GM23338 (cell line): ENCODE results near the gene MUL1. TPM values are rescaled to one million over a fixed set of nuclear protein-coding genes. Genes with fewer than 3 reads are reported as not detected.

Experiments used
- ATAC-seq: fragments of 200-7000 bp; cut with Tn5 transposase; 3 replicates; pipeline ENCODE4 v1.9.1; 2020
- DNase-seq: peaks from one replicate; pipeline ENCODE4 v3.0.0-alpha.2; 2015; ENCODE audit warnings: low spot score
- H2AFZ ChIP-seq: fragments of 200-600 bp; sonication (generic); 2 replicates; pipeline ENCODE4 v1.8.0; 2016; ENCODE audit warnings: antibody characterized with exemption, mild to moderate bottlenecking, moderate library complexity
- H3F3A ChIP-seq: fragments of 200-600 bp; sonication (generic); replicated peaks from 2 replicates; pipeline ENCODE4 v1.8.0; 2017; ENCODE audit warnings: antibody characterized with exemption, mixed run types, low read depth
- H3K27ac ChIP-seq: fragments of 200-600 bp; sonication (generic); 2 replicates; pipeline ENCODE4 v1.6.1; 2016; ENCODE audit warnings: low read depth
- H3K27me3 ChIP-seq: fragments of 200-600 bp; sonication (generic); 2 replicates; pipeline ENCODE4 v1.8.0; 2016; ENCODE audit warnings: mild to moderate bottlenecking, mixed run types, moderate library complexity; ENCODE audit not compliant: insufficient read depth
- H3K36me3 ChIP-seq: fragments of 200-600 bp; sonication (generic); 2 replicates; pipeline ENCODE4 v1.8.0; 2016; ENCODE audit warnings: mild to moderate bottlenecking; ENCODE audit not compliant: insufficient read depth
- H3K4me1 ChIP-seq: fragments of 200-600 bp; sonication (generic); 2 replicates; pipeline ENCODE4 v1.8.0; 2016; ENCODE audit warnings: mild to moderate bottlenecking, moderate library complexity; ENCODE audit not compliant: insufficient read depth
- H3K4me2 ChIP-seq: fragments of 200-600 bp; sonication (generic); 2 replicates; pipeline ENCODE4 v1.7.1; 2017; ENCODE audit warnings: mixed run types
- H3K4me3 ChIP-seq: fragments of 200-600 bp; sonication (generic); 2 replicates; pipeline ENCODE4 v1.6.1; 2016; ENCODE audit warnings: mixed run types
- H3K79me2 ChIP-seq: fragments of 200-600 bp; sonication (generic); replicated peaks from 2 replicates; pipeline ENCODE4 v1.8.0; 2017; ENCODE audit warnings: mild to moderate bottlenecking; ENCODE audit not compliant: insufficient read depth
- H3K9me2 ChIP-seq: fragments of 200-600 bp; sonication (generic); 2 replicates; pipeline ENCODE4 v1.8.0; 2017; ENCODE audit not compliant: insufficient read depth
- H4K20me1 ChIP-seq: fragments of 200-600 bp; sonication (generic); replicated peaks from 2 replicates; pipeline ENCODE4 v1.8.0; 2017; ENCODE audit warnings: mild to moderate bottlenecking; ENCODE audit not compliant: insufficient read depth
- H3K27ac Mint-ChIP-seq: 2 replicates; pipeline ENCODE4 v1.8.0; 2020; ENCODE audit warnings: inconsistent platforms, mild to moderate bottlenecking, moderate library complexity, mixed read lengths
- H3K27me3 Mint-ChIP-seq: 3 replicates; pipeline ENCODE4 v1.8.0; 2022; ENCODE audit warnings: low read depth, mild to moderate bottlenecking, moderate library complexity, mixed read lengths, inconsistent platforms; ENCODE audit not compliant: insufficient read depth, poor library complexity
- H3K36me3 Mint-ChIP-seq: 3 replicates; pipeline ENCODE4 v1.8.0; 2021; ENCODE audit warnings: low read depth, mild to moderate bottlenecking, inconsistent platforms, moderate library complexity, mixed read lengths
- H3K4me1 Mint-ChIP-seq: 3 replicates; pipeline ENCODE4 v1.8.0; 2020; ENCODE audit warnings: mild to moderate bottlenecking, inconsistent platforms, mixed read lengths
- H3K4me3 Mint-ChIP-seq: 3 replicates; pipeline ENCODE4 v1.8.0; 2021; ENCODE audit warnings: moderate library complexity, mild to moderate bottlenecking, inconsistent platforms, mixed read lengths
- H3K9me3 Mint-ChIP-seq: 3 replicates; pipeline ENCODE4 v1.8.0; 2020; ENCODE audit warnings: moderate library complexity, mild to moderate bottlenecking, inconsistent platforms, mixed read lengths
- CREB1 ChIP-seq: fragments of 250-450 bp; sonication (Bioruptor Pico); IDR thresholded peaks from 2 replicates; pipeline ENCODE4 v1.5.0; 2020; ENCODE audit warnings: low read depth, mild to moderate bottlenecking, moderate library complexity
- EZH2 ChIP-seq: fragments of 200-600 bp; sonication (generic); IDR thresholded peaks from one replicate; pipeline ENCODE4 v1.8.0; 2017; ENCODE audit warnings: antibody characterized with exemption, mild to moderate bottlenecking, low read depth; ENCODE audit not compliant: unreplicated experiment
- EZH2phosphoT487 ChIP-seq: fragments of 200-600 bp; sonication (generic); IDR thresholded peaks from one replicate; pipeline ENCODE4 v1.8.1; 2018; ENCODE audit warnings: antibody characterized with exemption; ENCODE audit not compliant: unreplicated experiment
- JUNB ChIP-seq: IDR thresholded peaks from one replicate; pipeline ENCODE4 v1.6.1; 2016; ENCODE audit warnings: antibody characterized with exemption; ENCODE audit not compliant: unreplicated experiment
- NANOG ChIP-seq: IDR thresholded peaks from 2 replicates; pipeline ENCODE4 v1.6.1; 2016; ENCODE audit warnings: antibody characterized with exemption, borderline replicate concordance
- POLR2AphosphoS5 ChIP-seq: IDR thresholded peaks from 2 replicates; pipeline ENCODE4 v1.6.1; 2016; ENCODE audit warnings: antibody characterized with exemption, low read depth
- STAT1 ChIP-seq: IDR thresholded peaks from one replicate; pipeline ENCODE4 v1.6.1; 2016; ENCODE audit warnings: antibody characterized with exemption; ENCODE audit not compliant: unreplicated experiment
- ZNF114 ChIP-seq: fragments of 250-450 bp; sonication (Bioruptor Pico); IDR thresholded peaks from 2 replicates; pipeline ENCODE4 v1.5.0; 2020; ENCODE audit warnings: mild to moderate bottlenecking, moderate library complexity
- ZNF331 ChIP-seq: fragments of 250-450 bp; sonication (Bioruptor Pico); IDR thresholded peaks from 2 replicates; pipeline ENCODE4 v1.5.0; 2020; ENCODE audit warnings: low read depth, mild to moderate bottlenecking, moderate library complexity
- polyA plus RNA-seq: library from polyadenylated mRNA; unstranded; fragments of >200 nt; fragmentation: Nextera tagmentation; extraction: Ambion mirVana; gene quantifications from 2 replicates; pipeline ENCODE4 v1.2.1, GENCODE V29; 2016
- total RNA-seq: library from RNA; depleted of rRNA; stranded (reverse); fragments of >200 nt; shearing (Covaris generic); gene quantifications from 2 replicates; pipeline ENCODE4 v1.2.3, GENCODE V29; 2014
- TF ChIP-seq, protein P1 (sequence below): IDR thresholded peaks from one replicate; pipeline ENCODE4 v1.6.1; 2018; ENCODE audit warnings: antibody characterized with exemption; ENCODE audit not compliant: unreplicated experiment
- TF ChIP-seq, protein P2 (sequence below), 2 experiments: fragments of 200-600 bp in 1 of 2; sonication (generic) in 1 of 2; conservative IDR thresholded peaks; 2 replicates each; pipeline versions ENCODE4 v1.5.1 to v1.6.1; 2016 to 2017; ENCODE audit warnings: antibody characterized with exemption in 2 of 2, low read depth in 2 of 2, mild to moderate bottlenecking in 2 of 2, moderate library complexity in 1 of 2
- TF ChIP-seq, protein P3 (sequence below): IDR thresholded peaks from 2 replicates; pipeline ENCODE4 v1.6.1; 2016; ENCODE audit warnings: antibody characterized with exemption

MUL1 gene
- total and polyA plus RNA-seq, 2 experiments from 2014 or later = 8.9 to 26.2 TPM

DNA sequence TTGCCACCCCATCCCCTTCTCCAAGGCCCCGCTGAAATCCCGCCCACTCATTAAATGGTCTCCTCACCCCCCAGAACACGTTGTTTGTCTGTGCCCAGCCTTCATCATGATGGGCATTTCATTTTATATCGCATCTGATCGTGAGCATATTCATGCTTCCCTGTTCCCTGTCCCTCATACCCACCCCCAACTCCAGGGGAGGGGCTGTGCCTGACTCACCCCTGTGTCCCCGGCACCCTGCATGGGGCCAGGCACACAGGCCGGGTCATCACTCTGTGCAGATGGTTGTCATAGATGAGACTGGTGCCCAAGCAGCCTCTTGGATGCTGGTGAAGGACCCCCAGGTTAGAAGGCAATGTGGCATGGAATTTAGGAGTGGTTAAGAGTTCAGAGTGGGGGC lies 33.0 kb downstream of the MUL1 start (continued):
- TF ChIP-seq, protein P1, sequence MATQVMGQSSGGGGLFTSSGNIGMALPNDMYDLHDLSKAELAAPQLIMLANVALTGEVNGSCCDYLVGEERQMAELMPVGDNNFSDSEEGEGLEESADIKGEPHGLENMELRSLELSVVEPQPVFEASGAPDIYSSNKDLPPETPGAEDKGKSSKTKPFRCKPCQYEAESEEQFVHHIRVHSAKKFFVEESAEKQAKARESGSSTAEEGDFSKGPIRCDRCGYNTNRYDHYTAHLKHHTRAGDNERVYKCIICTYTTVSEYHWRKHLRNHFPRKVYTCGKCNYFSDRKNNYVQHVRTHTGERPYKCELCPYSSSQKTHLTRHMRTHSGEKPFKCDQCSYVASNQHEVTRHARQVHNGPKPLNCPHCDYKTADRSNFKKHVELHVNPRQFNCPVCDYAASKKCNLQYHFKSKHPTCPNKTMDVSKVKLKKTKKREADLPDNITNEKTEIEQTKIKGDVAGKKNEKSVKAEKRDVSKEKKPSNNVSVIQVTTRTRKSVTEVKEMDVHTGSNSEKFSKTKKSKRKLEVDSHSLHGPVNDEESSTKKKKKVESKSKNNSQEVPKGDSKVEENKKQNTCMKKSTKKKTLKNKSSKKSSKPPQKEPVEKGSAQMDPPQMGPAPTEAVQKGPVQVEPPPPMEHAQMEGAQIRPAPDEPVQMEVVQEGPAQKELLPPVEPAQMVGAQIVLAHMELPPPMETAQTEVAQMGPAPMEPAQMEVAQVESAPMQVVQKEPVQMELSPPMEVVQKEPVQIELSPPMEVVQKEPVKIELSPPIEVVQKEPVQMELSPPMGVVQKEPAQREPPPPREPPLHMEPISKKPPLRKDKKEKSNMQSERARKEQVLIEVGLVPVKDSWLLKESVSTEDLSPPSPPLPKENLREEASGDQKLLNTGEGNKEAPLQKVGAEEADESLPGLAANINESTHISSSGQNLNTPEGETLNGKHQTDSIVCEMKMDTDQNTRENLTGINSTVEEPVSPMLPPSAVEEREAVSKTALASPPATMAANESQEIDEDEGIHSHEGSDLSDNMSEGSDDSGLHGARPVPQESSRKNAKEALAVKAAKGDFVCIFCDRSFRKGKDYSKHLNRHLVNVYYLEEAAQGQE = no peak
- TF ChIP-seq POLR2AphosphoS5 (no peak), NANOG (no peak), STAT1 (no peak), ZNF114 (no peak), CREB1 (CRISPR knock-in tag) (no peak), JUNB (no peak), EZH2phosphoT487 (no peak), ZNF331 (no peak)
- TF ChIP-seq, protein P2, sequence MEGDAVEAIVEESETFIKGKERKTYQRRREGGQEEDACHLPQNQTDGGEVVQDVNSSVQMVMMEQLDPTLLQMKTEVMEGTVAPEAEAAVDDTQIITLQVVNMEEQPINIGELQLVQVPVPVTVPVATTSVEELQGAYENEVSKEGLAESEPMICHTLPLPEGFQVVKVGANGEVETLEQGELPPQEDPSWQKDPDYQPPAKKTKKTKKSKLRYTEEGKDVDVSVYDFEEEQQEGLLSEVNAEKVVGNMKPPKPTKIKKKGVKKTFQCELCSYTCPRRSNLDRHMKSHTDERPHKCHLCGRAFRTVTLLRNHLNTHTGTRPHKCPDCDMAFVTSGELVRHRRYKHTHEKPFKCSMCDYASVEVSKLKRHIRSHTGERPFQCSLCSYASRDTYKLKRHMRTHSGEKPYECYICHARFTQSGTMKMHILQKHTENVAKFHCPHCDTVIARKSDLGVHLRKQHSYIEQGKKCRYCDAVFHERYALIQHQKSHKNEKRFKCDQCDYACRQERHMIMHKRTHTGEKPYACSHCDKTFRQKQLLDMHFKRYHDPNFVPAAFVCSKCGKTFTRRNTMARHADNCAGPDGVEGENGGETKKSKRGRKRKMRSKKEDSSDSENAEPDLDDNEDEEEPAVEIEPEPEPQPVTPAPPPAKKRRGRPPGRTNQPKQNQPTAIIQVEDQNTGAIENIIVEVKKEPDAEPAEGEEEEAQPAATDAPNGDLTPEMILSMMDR (conservative IDR thresholded peaks at IDR 0.05; ENCODE audit: low read depth in 2 of 2) = no peak
- TF ChIP-seq, protein P3, sequence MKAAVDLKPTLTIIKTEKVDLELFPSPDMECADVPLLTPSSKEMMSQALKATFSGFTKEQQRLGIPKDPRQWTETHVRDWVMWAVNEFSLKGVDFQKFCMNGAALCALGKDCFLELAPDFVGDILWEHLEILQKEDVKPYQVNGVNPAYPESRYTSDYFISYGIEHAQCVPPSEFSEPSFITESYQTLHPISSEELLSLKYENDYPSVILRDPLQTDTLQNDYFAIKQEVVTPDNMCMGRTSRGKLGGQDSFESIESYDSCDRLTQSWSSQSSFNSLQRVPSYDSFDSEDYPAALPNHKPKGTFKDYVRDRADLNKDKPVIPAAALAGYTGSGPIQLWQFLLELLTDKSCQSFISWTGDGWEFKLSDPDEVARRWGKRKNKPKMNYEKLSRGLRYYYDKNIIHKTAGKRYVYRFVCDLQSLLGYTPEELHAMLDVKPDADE = no peak

DNA sequence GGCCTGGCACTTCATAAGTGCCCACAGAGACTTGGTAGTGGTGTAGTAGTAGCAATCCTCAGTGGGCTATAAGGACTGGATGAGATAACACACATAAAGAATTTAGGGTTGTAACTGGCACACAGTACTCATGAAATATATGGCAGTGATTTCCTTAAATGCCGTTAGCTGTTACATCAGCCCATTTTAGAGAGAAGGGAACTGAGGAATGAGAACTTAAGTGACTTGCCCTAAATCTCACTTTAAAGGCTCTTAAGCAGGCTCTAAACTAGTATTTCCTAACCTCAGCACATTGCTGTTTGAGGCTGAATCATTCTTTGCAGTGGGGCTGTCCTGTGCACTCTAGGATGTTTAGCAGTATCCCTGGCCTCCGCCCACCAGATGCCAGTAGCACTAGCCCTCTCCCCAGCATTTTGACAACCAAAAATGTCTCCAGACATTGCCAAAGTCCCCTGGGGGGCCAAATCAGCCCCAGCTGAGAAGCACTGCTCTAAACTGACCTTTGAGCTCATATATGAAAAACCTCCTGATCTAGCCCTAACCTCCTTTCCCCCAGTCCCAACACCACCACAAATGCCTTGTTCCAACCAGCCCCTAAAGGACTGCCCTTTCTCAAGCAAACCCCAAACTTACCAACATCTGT lies 33.5 kb downstream of the MUL1 start:
- no peak overlapping the region for H3K4me2 ChIP-seq
- peaks cover 32% of the 10 kb centered on the region for H3K4me1 ChIP-seq
- Mint-ChIP-seq H3K27ac (no peak overlapping the region), H3K4me3 (no peak overlapping the region), H3K4me1 (peaks cover 43% of the 10 kb centered on the region), H3K27me3 (peaks cover 20% of the 10 kb centered on the region), H3K9me3 (no peaks in the 10 kb centered on the region), H3K36me3 (no peaks in the 10 kb centered on the region)
- H3K9me2 ChIP-seq = no peaks in the 10 kb centered on the region
- no peaks in the 10 kb centered on the region for H3K36me3 ChIP-seq
- no peak for DNase-seq
- no peaks in the 10 kb centered on the region for H4K20me1 ChIP-seq
- H3K79me2 ChIP-seq = no peaks in the 10 kb centered on the region
- ATAC-seq = no peak
- H3K27me3 ChIP-seq = peaks cover 23% of the 10 kb centered on the region; the same call in 1 of the 2 replicates
- H3K4me3 ChIP-seq = no peak overlapping the region
- no peak overlapping the region for H3K27ac ChIP-seq
- H3F3A ChIP-seq = no peaks in the 10 kb centered on the region
- no peak overlapping the region for H2AFZ ChIP-seq
- no peak for TF ChIP-seq EZH2phosphoT487
- TF ChIP-seq ZNF331 = no peak
- no peak for TF ChIP-seq POLR2AphosphoS5
- no peak for TF ChIP-seq EZH2
- TF ChIP-seq, protein P2 (conservative IDR thresholded peaks at IDR 0.05; ENCODE audit: low read depth in 2 of 2) = no peak
- no peak for TF ChIP-seq NANOG
- TF ChIP-seq JUNB = no peak
- TF ChIP-seq CREB1 (CRISPR knock-in tag) = no peak
- TF ChIP-seq ZNF114 = no peak
